KOPT-K1 (cell line): ENCODE measurements around the gene RSU1.

Source experiments
- H3K27ac ChIP-seq: fragments of 200-600 bp; sonication (generic); 2 replicates; pipeline ENCODE4 v1.5.1; 2016; ENCODE audit warnings: antibody characterized with exemption, mild to moderate bottlenecking, low read depth, low read length; ENCODE audit not compliant: poor library complexity, severe bottlenecking
- H3K36me3 ChIP-seq: fragments of 200-600 bp; sonication (generic); 2 replicates; pipeline ENCODE4 v1.5.1; 2017; ENCODE audit warnings: antibody characterized with exemption, mild to moderate bottlenecking, low read length, moderate library complexity; ENCODE audit not compliant: insufficient read depth
- H3K9me3 ChIP-seq: fragments of 200-600 bp; sonication (generic); 2 replicates; pipeline ENCODE4 v1.5.1; 2017; ENCODE audit warnings: antibody characterized with exemption, low read length, mild to moderate bottlenecking; ENCODE audit not compliant: insufficient read depth, poor library complexity, severe bottlenecking

Gene RSU1

GRCh38 chr10:16562891-16563290 is 254.3 kb downstream of the RSU1 start:
- H3K27ac ChIP-seq, result no peak overlapping the region
- H3K36me3 ChIP-seq, result no peaks in the 10 kb centered on the region
- H3K9me3 ChIP-seq, result peaks cover 3% of the 10 kb centered on the region

- peaks cover 4% of the 10 kb centered on the region for H3K9me3 ChIP-seq
- no peak overlapping the region for H3K27ac ChIP-seq
- H3K36me3 ChIP-seq, result no peaks in the 10 kb centered on the region
Measured at GRCh38 chr10:16559236-16559773, 257.9 kb downstream of the RSU1 start.

GRCh38 chr10:16547973-16548372 is 269.3 kb downstream of the RSU1 start:
- no peaks in the 10 kb centered on the region for H3K36me3 ChIP-seq
- H3K27ac ChIP-seq, result no peak overlapping the region
- H3K9me3 ChIP-seq, result no peaks in the 10 kb centered on the region

GRCh38 chr10:16545116-16545736 is 272.0 kb downstream of the RSU1 start:
- no peak overlapping the region for H3K27ac ChIP-seq

GRCh38 chr10:16544591-16544990 is 272.6 kb downstream of the RSU1 start:
- Histone ChIP-seq H3K27ac (no peak overlapping the region), H3K36me3 (no peaks in the 10 kb centered on the region), H3K9me3 (no peaks in the 10 kb centered on the region)

More at GRCh38 chr10:16545116-16545736, 272.0 kb downstream of the RSU1 start:
- Histone ChIP-seq H3K9me3 (no peaks in the 10 kb centered on the region), H3K36me3 (no peaks in the 10 kb centered on the region)

GRCh38 chr10:16544099-16544498 is 273.1 kb downstream of the RSU1 start:
- no peak overlapping the region for H3K27ac ChIP-seq
- H3K9me3 ChIP-seq, result no peaks in the 10 kb centered on the region

More at GRCh38 chr10:16544099-16544498, 273.1 kb downstream of the RSU1 start:
- no peaks in the 10 kb centered on the region for H3K36me3 ChIP-seq
